HG03060 (cell line): ENCODE data around the gene NLRP12.
"Not testable (repeated sequence)": the region's sequence is repeated elsewhere in the genome, so short reads cannot be mapped to it uniquely, and the experiment has no call there.

ENCODE experiments used
- ATAC-seq: cut with Tn5 transposase; IDR thresholded peaks from one replicate; pipeline ENCODE4 v1.9.1; 2021; ENCODE audit warnings: low read depth, moderate number of reproducible peaks; ENCODE audit not compliant: unreplicated experiment

Gene NLRP12

GRCh38 chr19:53824134-53824611 is at the start of gene NLRP12:
Gene NLRP12, minus strand, starts transcription at chr19:53824314. Its CDS starts 140 bp downstream, at chr19:53824174.
- no peak for ATAC-seq

GRCh38 chr19:53872762-53873161 is 48.6 kb upstream of the NLRP12 start:
- no peak for ATAC-seq

GRCh38 chr19:53871454-53871853 is 47.3 kb upstream of the NLRP12 start:
- ATAC-seq: no peak

- ATAC-seq: no peak
Measured at GRCh38 chr19:53870485-53870844, 46.4 kb upstream of the NLRP12 start.

GRCh38 chr19:53869805-53870484 is 45.8 kb upstream of the NLRP12 start:
- ATAC-seq: not testable (repeated sequence)

GRCh38 chr19:53868892-53869804 is 45.0 kb upstream of the NLRP12 start:
- ATAC-seq: peak; percentile 33

- no peak for ATAC-seq
Measured at GRCh38 chr19:53868091-53868891, 44.2 kb upstream of the NLRP12 start.

- peak; percentile 62 for ATAC-seq
Measured at GRCh38 chr19:53867225-53868090, 43.3 kb upstream of the NLRP12 start, which contains the start of gene MYADM. Gene MYADM, plus strand, starts transcription at chr19:53867883. Its CDS starts 5,647 bp downstream, at chr19:53873530.

GRCh38 chr19:53866865-53867224 is 42.7 kb upstream of the NLRP12 start:
- ATAC-seq: no peak

GRCh38 chr19:53865918-53866864 is 42.1 kb upstream of the NLRP12 start:
- ATAC-seq: no peak

- no peak for ATAC-seq
Measured at GRCh38 chr19:53865523-53865917, 41.4 kb upstream of the NLRP12 start.

- no peak for ATAC-seq
Measured at GRCh38 chr19:53864308-53864836, 40.3 kb upstream of the NLRP12 start.

- no peak for ATAC-seq
Measured at GRCh38 chr19:53853707-53854106, 29.6 kb upstream of the NLRP12 start.

- ATAC-seq: no peak
Measured at GRCh38 chr19:53849237-53849676, 25.1 kb upstream of the NLRP12 start.

GRCh38 chr19:53847555-53847954 is 23.4 kb upstream of the NLRP12 start:
- no peak for ATAC-seq

GRCh38 chr19:53844849-53845246 is 20.7 kb upstream of the NLRP12 start:
- ATAC-seq: no peak

GRCh38 chr19:53840914-53841313 is 16.8 kb upstream of the NLRP12 start:
- ATAC-seq: not testable (repeated sequence)

GRCh38 chr19:53840241-53840640 is 16.1 kb upstream of the NLRP12 start:
- not testable (repeated sequence) for ATAC-seq
